ENCODE results near the gene RHBDD3.

GRCh38 chr22:29316141-29316828 lies 48.5 kb upstream of the RHBDD3 start:
- no peak for TF ChIP-seq CTCF (IDR thresholded peaks at IDR 0.05)
- TF ChIP-seq POLR2A (IDR thresholded peaks at IDR 0.05): no peak
